HepG2 (cell line): Measurements from ENCODE around the gene GANC. TPM values are rescaled to one million over a fixed set of nuclear protein-coding genes. Genes with fewer than 3 reads are reported as not detected.

Experiments
- ARID2 ChIP-seq: sonication (generic); formaldehyde crosslinking; IDR thresholded peaks from 2 replicates; pipeline ENCODE4 v1.8.1; 2022; ENCODE audit warnings: mild to moderate bottlenecking, missing genetic modification reagents, borderline replicate concordance
- ATM ChIP-seq: fragments of 450-650 bp; IDR thresholded peaks from 2 replicates; pipeline ENCODE4 v1.7.1; 2017; ENCODE audit warnings: mild to moderate bottlenecking, borderline replicate concordance
- CHD4 ChIP-seq: fragments of 200-600 bp; sonication (generic); IDR thresholded peaks from 2 replicates; pipeline ENCODE4 v1.7.0; 2017; ENCODE audit warnings: mild to moderate bottlenecking, low read length, borderline replicate concordance
- HNRNPL ChIP-seq: fragments of 200-400 bp; formaldehyde crosslinking; IDR thresholded peaks from 2 replicates; pipeline ENCODE4 v1.6.1; 2017; ENCODE audit warnings: mild to moderate bottlenecking, low read depth, low read length
- JDP2 ChIP-seq: sonication (generic); formaldehyde crosslinking; IDR thresholded peaks from 2 replicates; pipeline ENCODE4 v1.8.1; 2022; ENCODE audit warnings: missing genetic modification reagents, borderline replicate concordance
- NFE2L2 ChIP-seq: fragments of 150-350 bp; IDR thresholded peaks from 2 replicates; pipeline ENCODE4 v1.6.1; 2014; ENCODE audit warnings: low read length
- RBM39 ChIP-seq: fragments of 200-400 bp; formaldehyde crosslinking; IDR thresholded peaks from one replicate; pipeline ENCODE4 v1.6.1; 2018; ENCODE audit warnings: antibody characterized with exemption, mild to moderate bottlenecking, low read depth, low read length; ENCODE audit not compliant: poor library complexity, severe bottlenecking
- RFX5 ChIP-seq: IDR thresholded peaks from 2 replicates; pipeline ENCODE4 v1.6.1; 2011; ENCODE audit warnings: low read depth, low read length, improper control_type of control experiment
- SNRNP70 ChIP-seq: fragments of 200-400 bp; formaldehyde crosslinking; IDR thresholded peaks from 2 replicates; pipeline ENCODE4 v1.6.1; 2017; ENCODE audit warnings: mild to moderate bottlenecking, low read depth, low read length, moderate library complexity
- TBX2 ChIP-seq: sonication (generic); formaldehyde crosslinking; IDR thresholded peaks from 2 replicates; pipeline ENCODE4 v1.5.0; 2020; ENCODE audit warnings: missing genetic modification reagents, mild to moderate bottlenecking, borderline replicate concordance
- TOE1 ChIP-seq: sonication (generic); formaldehyde crosslinking; IDR thresholded peaks from 2 replicates; pipeline ENCODE4 v1.4.0; 2020; ENCODE audit warnings: mild to moderate bottlenecking, missing genetic modification reagents
- ZFP36L1 ChIP-seq: sonication (generic); formaldehyde crosslinking; IDR thresholded peaks from 2 replicates; pipeline ENCODE4 v1.8.0; 2022; ENCODE audit warnings: mild to moderate bottlenecking, missing genetic modification reagents, moderate library complexity
- ZNF782 ChIP-seq: sonication (generic); formaldehyde crosslinking; IDR thresholded peaks from 2 replicates; pipeline ENCODE4 v1.4.0; 2020; ENCODE audit warnings: missing genetic modification reagents, mild to moderate bottlenecking, borderline replicate concordance
- polyA plus RNA-seq, 8 experiments: library from polyadenylated mRNA; depleted of rRNA in 3 of 8; stranded (reverse) in 7 of 8; unstranded in 1 of 8; fragments of >200 nt; fragmentation: Illumina TruSeq in 4 of 8; extraction: Trizol in 4 of 8; gene quantifications; 2 replicates each; pipeline versions ENCODE4 v1.2.1 to v1.2.3, GENCODE V29; 2011 to 2016; ENCODE audit warnings: low read depth in 4 of 8, missing spikeins in 1 of 8, mixed read lengths in 1 of 8; ENCODE audit not compliant: insufficient read depth in 1 of 8
- total RNA-seq, 5 experiments: library from RNA; depleted of rRNA; stranded (reverse); fragments of >200 nt; fragmentation: Illumina TruSeq; extraction: Trizol; gene quantifications; 2 replicates each; pipeline ENCODE4 v1.2.3, GENCODE V29; 2016; ENCODE audit warnings: low read depth in 1 of 5
- TF ChIP-seq, protein P1 (sequence below): fragments of 450-650 bp; IDR thresholded peaks from 2 replicates; pipeline ENCODE4 v1.6.1; 2016
- TF ChIP-seq, protein P2 (sequence below): sonication (generic); formaldehyde crosslinking; IDR thresholded peaks from 2 replicates; pipeline ENCODE4 v1.5.1; 2020; ENCODE audit warnings: mild to moderate bottlenecking, missing genetic modification reagents, moderate library complexity
- TF ChIP-seq, protein P3 (sequence below): sonication (generic); formaldehyde crosslinking; conservative IDR thresholded peaks from 2 replicates; pipeline ENCODE4 v1.4.0; 2020; ENCODE audit warnings: mild to moderate bottlenecking, missing genetic modification reagents, moderate library complexity

GANC gene
- total and polyA plus RNA-seq, 2 of the 13 experiments (the other 11 are each of a cell fraction or from before 2014, with no cell fraction given) = 17.0 to 21.0 TPM

DNA sequence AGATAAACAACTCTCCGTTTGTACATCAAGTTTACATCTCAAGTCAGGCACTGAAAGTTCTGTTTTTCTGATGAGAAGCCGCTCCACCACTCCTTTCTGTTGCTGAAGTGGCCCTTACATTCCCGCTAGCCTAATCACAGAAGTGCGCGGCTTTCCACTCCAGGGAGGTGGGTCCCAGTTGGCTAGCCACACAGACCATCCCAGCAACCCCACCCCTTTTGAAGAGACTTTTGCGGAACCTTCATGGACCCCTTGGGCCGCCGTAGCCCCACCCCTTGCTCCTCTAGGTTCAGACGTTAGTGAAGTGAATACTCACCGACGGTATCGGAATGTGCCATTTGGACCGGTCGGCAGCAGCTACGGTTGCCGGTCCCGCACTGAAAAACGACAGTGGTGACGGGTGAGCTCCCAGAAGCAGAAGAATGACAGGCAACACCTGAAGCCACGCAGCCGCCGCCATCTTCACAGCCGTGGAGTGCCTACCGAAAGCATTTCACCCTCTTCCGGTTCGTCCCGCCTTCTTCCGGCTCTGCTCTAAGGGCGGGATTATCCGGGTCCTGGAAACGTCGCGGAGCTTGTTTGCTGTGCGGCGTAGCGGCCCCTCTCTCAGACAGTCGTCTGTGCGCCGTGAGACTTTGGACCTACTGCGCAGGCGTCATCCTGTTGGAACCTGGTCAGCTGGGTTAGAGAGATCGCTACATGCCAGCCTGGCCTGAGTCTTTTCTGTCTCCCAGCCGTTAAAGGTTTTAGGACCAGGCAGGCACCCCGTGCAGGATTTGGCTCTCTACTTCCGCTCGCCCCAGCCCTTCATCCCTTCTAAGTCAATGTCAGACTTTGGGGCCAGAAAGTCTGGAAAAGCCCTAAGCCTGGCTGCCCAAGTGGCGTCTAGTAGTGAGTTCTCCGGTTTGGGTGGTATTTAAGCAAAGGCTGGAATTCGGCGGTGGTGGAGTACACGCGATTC, at the start of gene GANC, which contains the start of gene TMEM87A (continued):
- TF ChIP-seq, protein P1, sequence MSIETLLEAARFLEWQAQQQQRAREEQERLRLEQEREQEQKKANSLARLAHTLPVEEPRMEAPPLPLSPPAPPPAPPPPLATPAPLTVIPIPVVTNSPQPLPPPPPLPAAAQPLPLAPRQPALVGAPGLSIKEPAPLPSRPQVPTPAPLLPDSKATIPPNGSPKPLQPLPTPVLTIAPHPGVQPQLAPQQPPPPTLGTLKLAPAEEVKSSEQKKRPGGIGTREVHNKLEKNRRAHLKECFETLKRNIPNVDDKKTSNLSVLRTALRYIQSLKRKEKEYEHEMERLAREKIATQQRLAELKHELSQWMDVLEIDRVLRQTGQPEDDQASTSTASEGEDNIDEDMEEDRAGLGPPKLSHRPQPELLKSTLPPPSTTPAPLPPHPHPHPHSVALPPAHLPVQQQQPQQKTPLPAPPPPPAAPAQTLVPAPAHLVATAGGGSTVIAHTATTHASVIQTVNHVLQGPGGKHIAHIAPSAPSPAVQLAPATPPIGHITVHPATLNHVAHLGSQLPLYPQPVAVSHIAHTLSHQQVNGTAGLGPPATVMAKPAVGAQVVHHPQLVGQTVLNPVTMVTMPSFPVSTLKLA = 0 out of 2 replicates have a peak, but pooled peaks have one; percentile 29
- peak; percentile 98 for TF ChIP-seq ARID2 (CRISPR knock-in tag)
- TF ChIP-seq RBM39 = peak; percentile 96
- TF ChIP-seq ATM = no peak
- no peak for TF ChIP-seq SNRNP70
- peak; percentile 75 for TF ChIP-seq HNRNPL
- peak; percentile 72; the same call in 1 of the 2 replicates for TF ChIP-seq CHD4
- TF ChIP-seq ZFP36L1 (CRISPR knock-in tag) = no peak
- TF ChIP-seq TOE1 (CRISPR knock-in tag) = no peak
- TF ChIP-seq ZNF782 (CRISPR knock-in tag) = 0 out of 2 replicates have a peak, but pooled peaks have one; percentile 83
- no peak for TF ChIP-seq NFE2L2
- TF ChIP-seq, protein P2, sequence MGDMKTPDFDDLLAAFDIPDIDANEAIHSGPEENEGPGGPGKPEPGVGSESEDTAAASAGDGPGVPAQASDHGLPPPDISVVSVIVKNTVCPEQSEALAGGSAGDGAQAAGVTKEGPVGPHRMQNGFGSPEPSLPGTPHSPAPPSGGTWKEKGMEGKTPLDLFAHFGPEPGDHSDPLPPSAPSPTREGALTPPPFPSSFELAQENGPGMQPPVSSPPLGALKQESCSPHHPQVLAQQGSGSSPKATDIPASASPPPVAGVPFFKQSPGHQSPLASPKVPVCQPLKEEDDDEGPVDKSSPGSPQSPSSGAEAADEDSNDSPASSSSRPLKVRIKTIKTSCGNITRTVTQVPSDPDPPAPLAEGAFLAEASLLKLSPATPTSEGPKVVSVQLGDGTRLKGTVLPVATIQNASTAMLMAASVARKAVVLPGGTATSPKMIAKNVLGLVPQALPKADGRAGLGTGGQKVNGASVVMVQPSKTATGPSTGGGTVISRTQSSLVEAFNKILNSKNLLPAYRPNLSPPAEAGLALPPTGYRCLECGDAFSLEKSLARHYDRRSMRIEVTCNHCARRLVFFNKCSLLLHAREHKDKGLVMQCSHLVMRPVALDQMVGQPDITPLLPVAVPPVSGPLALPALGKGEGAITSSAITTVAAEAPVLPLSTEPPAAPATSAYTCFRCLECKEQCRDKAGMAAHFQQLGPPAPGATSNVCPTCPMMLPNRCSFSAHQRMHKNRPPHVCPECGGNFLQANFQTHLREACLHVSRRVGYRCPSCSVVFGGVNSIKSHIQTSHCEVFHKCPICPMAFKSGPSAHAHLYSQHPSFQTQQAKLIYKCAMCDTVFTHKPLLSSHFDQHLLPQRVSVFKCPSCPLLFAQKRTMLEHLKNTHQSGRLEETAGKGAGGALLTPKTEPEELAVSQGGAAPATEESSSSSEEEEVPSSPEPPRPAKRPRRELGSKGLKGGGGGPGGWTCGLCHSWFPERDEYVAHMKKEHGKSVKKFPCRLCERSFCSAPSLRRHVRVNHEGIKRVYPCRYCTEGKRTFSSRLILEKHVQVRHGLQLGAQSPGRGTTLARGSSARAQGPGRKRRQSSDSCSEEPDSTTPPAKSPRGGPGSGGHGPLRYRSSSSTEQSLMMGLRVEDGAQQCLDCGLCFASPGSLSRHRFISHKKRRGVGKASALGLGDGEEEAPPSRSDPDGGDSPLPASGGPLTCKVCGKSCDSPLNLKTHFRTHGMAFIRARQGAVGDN = peak; percentile 94
- TF ChIP-seq, protein P3, sequence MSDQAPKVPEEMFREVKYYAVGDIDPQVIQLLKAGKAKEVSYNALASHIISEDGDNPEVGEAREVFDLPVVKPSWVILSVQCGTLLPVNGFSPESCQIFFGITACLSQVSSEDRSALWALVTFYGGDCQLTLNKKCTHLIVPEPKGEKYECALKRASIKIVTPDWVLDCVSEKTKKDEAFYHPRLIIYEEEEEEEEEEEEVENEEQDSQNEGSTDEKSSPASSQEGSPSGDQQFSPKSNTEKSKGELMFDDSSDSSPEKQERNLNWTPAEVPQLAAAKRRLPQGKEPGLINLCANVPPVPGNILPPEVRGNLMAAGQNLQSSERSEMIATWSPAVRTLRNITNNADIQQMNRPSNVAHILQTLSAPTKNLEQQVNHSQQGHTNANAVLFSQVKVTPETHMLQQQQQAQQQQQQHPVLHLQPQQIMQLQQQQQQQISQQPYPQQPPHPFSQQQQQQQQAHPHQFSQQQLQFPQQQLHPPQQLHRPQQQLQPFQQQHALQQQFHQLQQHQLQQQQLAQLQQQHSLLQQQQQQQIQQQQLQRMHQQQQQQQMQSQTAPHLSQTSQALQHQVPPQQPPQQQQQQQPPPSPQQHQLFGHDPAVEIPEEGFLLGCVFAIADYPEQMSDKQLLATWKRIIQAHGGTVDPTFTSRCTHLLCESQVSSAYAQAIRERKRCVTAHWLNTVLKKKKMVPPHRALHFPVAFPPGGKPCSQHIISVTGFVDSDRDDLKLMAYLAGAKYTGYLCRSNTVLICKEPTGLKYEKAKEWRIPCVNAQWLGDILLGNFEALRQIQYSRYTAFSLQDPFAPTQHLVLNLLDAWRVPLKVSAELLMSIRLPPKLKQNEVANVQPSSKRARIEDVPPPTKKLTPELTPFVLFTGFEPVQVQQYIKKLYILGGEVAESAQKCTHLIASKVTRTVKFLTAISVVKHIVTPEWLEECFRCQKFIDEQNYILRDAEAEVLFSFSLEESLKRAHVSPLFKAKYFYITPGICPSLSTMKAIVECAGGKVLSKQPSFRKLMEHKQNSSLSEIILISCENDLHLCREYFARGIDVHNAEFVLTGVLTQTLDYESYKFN = peak; percentile 75
- TF ChIP-seq RFX5 = peak; percentile 35; the same call in 1 of the 2 replicates
- peak; percentile 85 for TF ChIP-seq TBX2 (CRISPR knock-in tag)
- no peak for TF ChIP-seq JDP2 (CRISPR knock-in tag)
